ENCODE measurements around the gene SLC24A4. TPM values are rescaled to one million over a fixed set of nuclear protein-coding genes. Genes with fewer than 3 reads are reported as not detected.
A peak's percentile ranks its signal among the peaks of the same experiment; 100 is the strongest.

SLC24A4 gene
- polyA plus RNA-seq, 1 donor = 0.54 TPM

- no peak for DNase-seq
- WGBS (ENCODE audit: insufficient coverage, low lambda C conversion rate) = 55% methylated on average over 2 of the region's 12 CpGs
- H3K4me1 ChIP-seq (ENCODE audit: control insufficient read depth, insufficient read depth, low read length) = no peaks in the 10 kb centered on the region
These were observed 140.2 kb downstream of the SLC24A4 start for GRCh38 chr14:92463141-92463540.

GRCh38 chr14:92464156-92464555, 141.2 kb downstream of the SLC24A4 start:
- no CpG with 5 or more reads among the region's 6 CpGs for WGBS (ENCODE audit: insufficient coverage, low lambda C conversion rate)
- Histone ChIP-seq H3K27me3 (ENCODE audit: control insufficient read depth, insufficient read depth, low read length) (no peaks in the 10 kb centered on the region), H3K9me3 (ENCODE audit: control insufficient read depth, low read depth, low read length) (no peaks in the 10 kb centered on the region), H3K36me3 (ENCODE audit: control insufficient read depth, insufficient read depth, low read length) (no peaks in the 10 kb centered on the region), H3K27ac (ENCODE audit: low read length) (no peak overlapping the region), H3K4me1 (ENCODE audit: control insufficient read depth, insufficient read depth, low read length) (no peaks in the 10 kb centered on the region), H3K4me3 (ENCODE audit: low read length) (no peak overlapping the region)
- no peak for DNase-seq

More at GRCh38 chr14:92463141-92463540, 140.2 kb downstream of the SLC24A4 start:
- Histone ChIP-seq H3K36me3 (ENCODE audit: control insufficient read depth, insufficient read depth, low read length) (no peaks in the 10 kb centered on the region), H3K9me3 (ENCODE audit: control insufficient read depth, low read depth, low read length) (no peaks in the 10 kb centered on the region), H3K27ac (ENCODE audit: low read length) (no peak overlapping the region), H3K27me3 (ENCODE audit: control insufficient read depth, insufficient read depth, low read length) (no peaks in the 10 kb centered on the region), H3K4me3 (ENCODE audit: low read length) (no peak overlapping the region)

GRCh38 chr14:92464716-92465115, 141.8 kb downstream of the SLC24A4 start:
- no CpG with 5 or more reads among the region's 9 CpGs for WGBS (ENCODE audit: insufficient coverage, low lambda C conversion rate)
- no peaks in the 10 kb centered on the region for H3K4me1 ChIP-seq (ENCODE audit: control insufficient read depth, insufficient read depth, low read length)
- no peak overlapping the region for H3K4me3 ChIP-seq (ENCODE audit: low read length)
- no peak for DNase-seq
- H3K9me3 ChIP-seq (ENCODE audit: control insufficient read depth, low read depth, low read length) = no peaks in the 10 kb centered on the region
- no peak overlapping the region for H3K27ac ChIP-seq (ENCODE audit: low read length)
- H3K27me3 ChIP-seq (ENCODE audit: control insufficient read depth, insufficient read depth, low read length) = no peaks in the 10 kb centered on the region
- no peaks in the 10 kb centered on the region for H3K36me3 ChIP-seq (ENCODE audit: control insufficient read depth, insufficient read depth, low read length)

GRCh38 chr14:92465353-92466055, 142.5 kb downstream of the SLC24A4 start:
- H3K4me3 ChIP-seq (ENCODE audit: low read length) = no peak overlapping the region
- H3K4me1 ChIP-seq (ENCODE audit: control insufficient read depth, insufficient read depth, low read length) = no peaks in the 10 kb centered on the region
- DNase-seq = no peak
- H3K27ac ChIP-seq (ENCODE audit: low read length) = no peak overlapping the region
- H3K9me3 ChIP-seq (ENCODE audit: control insufficient read depth, low read depth, low read length) = no peaks in the 10 kb centered on the region
- no peaks in the 10 kb centered on the region for H3K27me3 ChIP-seq (ENCODE audit: control insufficient read depth, insufficient read depth, low read length)
- WGBS (ENCODE audit: insufficient coverage, low lambda C conversion rate) = no CpG with 5 or more reads among the region's 13 CpGs
- H3K36me3 ChIP-seq (ENCODE audit: control insufficient read depth, insufficient read depth, low read length) = no peaks in the 10 kb centered on the region

- Histone ChIP-seq H3K9me3 (ENCODE audit: control insufficient read depth, low read depth, low read length) (no peaks in the 10 kb centered on the region), H3K36me3 (ENCODE audit: control insufficient read depth, insufficient read depth, low read length) (no peaks in the 10 kb centered on the region), H3K27ac (ENCODE audit: low read length) (no peak overlapping the region), H3K27me3 (ENCODE audit: control insufficient read depth, insufficient read depth, low read length) (no peaks in the 10 kb centered on the region), H3K4me1 (ENCODE audit: control insufficient read depth, insufficient read depth, low read length) (no peaks in the 10 kb centered on the region), H3K4me3 (ENCODE audit: low read length) (no peak overlapping the region)
- 100% methylated on average over 1 of the region's 3 CpGs for WGBS (ENCODE audit: insufficient coverage, low lambda C conversion rate)
- DNase-seq = no peak
These were observed 143.1 kb downstream of the SLC24A4 start for GRCh38 chr14:92466059-92466458.

- Histone ChIP-seq H3K9me3 (ENCODE audit: control insufficient read depth, low read depth, low read length) (no peaks in the 10 kb centered on the region), H3K4me3 (ENCODE audit: low read length) (no peak overlapping the region), H3K27ac (ENCODE audit: low read length) (no peak overlapping the region), H3K27me3 (ENCODE audit: control insufficient read depth, insufficient read depth, low read length) (no peaks in the 10 kb centered on the region), H3K36me3 (ENCODE audit: control insufficient read depth, insufficient read depth, low read length) (no peaks in the 10 kb centered on the region), H3K4me1 (ENCODE audit: control insufficient read depth, insufficient read depth, low read length) (no peaks in the 10 kb centered on the region)
- WGBS (ENCODE audit: insufficient coverage, low lambda C conversion rate) = 83% methylated on average over 1 of the region's 2 CpGs
- DNase-seq = no peak
These were observed 146.6 kb downstream of the SLC24A4 start for GRCh38 chr14:92469515-92469914.

GRCh38 chr14:92470215-92470614, 147.2 kb downstream of the SLC24A4 start:
- Histone ChIP-seq H3K4me3 (ENCODE audit: low read length) (no peak overlapping the region), H3K27me3 (ENCODE audit: control insufficient read depth, insufficient read depth, low read length) (no peaks in the 10 kb centered on the region), H3K9me3 (ENCODE audit: control insufficient read depth, low read depth, low read length) (no peaks in the 10 kb centered on the region), H3K27ac (ENCODE audit: low read length) (no peak overlapping the region), H3K36me3 (ENCODE audit: control insufficient read depth, insufficient read depth, low read length) (no peaks in the 10 kb centered on the region), H3K4me1 (ENCODE audit: control insufficient read depth, insufficient read depth, low read length) (no peaks in the 10 kb centered on the region)
- no peak for DNase-seq
- no CpG with 5 or more reads among the region's 3 CpGs for WGBS (ENCODE audit: insufficient coverage, low lambda C conversion rate)

- H3K36me3 ChIP-seq (ENCODE audit: control insufficient read depth, insufficient read depth, low read length) = no peaks in the 10 kb centered on the region
- H3K4me1 ChIP-seq (ENCODE audit: control insufficient read depth, insufficient read depth, low read length) = no peaks in the 10 kb centered on the region
- H3K27me3 ChIP-seq (ENCODE audit: control insufficient read depth, insufficient read depth, low read length) = no peaks in the 10 kb centered on the region
- no peak for DNase-seq
- no peaks in the 10 kb centered on the region for H3K9me3 ChIP-seq (ENCODE audit: control insufficient read depth, low read depth, low read length)
- H3K4me3 ChIP-seq (ENCODE audit: low read length) = no peak overlapping the region
- H3K27ac ChIP-seq (ENCODE audit: low read length) = no peak overlapping the region
- WGBS (ENCODE audit: insufficient coverage, low lambda C conversion rate) = no CpG with 5 or more reads among the region's 1 CpG
These were observed 147.8 kb downstream of the SLC24A4 start for GRCh38 chr14:92470811-92471210.

GRCh38 chr14:92471919-92472318, 149.0 kb downstream of the SLC24A4 start:
- peak; percentile 46 to 75 for DNase-seq
- Histone ChIP-seq H3K27ac (ENCODE audit: low read length) (no peak overlapping the region), H3K36me3 (ENCODE audit: control insufficient read depth, insufficient read depth, low read length) (no peaks in the 10 kb centered on the region), H3K27me3 (ENCODE audit: control insufficient read depth, insufficient read depth, low read length) (no peaks in the 10 kb centered on the region), H3K4me1 (ENCODE audit: control insufficient read depth, insufficient read depth, low read length) (no peaks in the 10 kb centered on the region), H3K9me3 (ENCODE audit: control insufficient read depth, low read depth, low read length) (no peaks in the 10 kb centered on the region), H3K4me3 (ENCODE audit: low read length) (no peak overlapping the region)

GRCh38 chr14:92472860-92473259, 149.9 kb downstream of the SLC24A4 start:
- Histone ChIP-seq H3K27me3 (ENCODE audit: control insufficient read depth, insufficient read depth, low read length) (no peaks in the 10 kb centered on the region), H3K27ac (ENCODE audit: low read length) (no peak overlapping the region), H3K4me3 (ENCODE audit: low read length) (no peak overlapping the region), H3K36me3 (ENCODE audit: control insufficient read depth, insufficient read depth, low read length) (no peaks in the 10 kb centered on the region), H3K4me1 (ENCODE audit: control insufficient read depth, insufficient read depth, low read length) (no peaks in the 10 kb centered on the region), H3K9me3 (ENCODE audit: control insufficient read depth, low read depth, low read length) (no peaks in the 10 kb centered on the region)
- DNase-seq = no peak
- WGBS (ENCODE audit: insufficient coverage, low lambda C conversion rate) = no CpG with 5 or more reads among the region's 1 CpG

- no peaks in the 10 kb centered on the region for H3K9me3 ChIP-seq (ENCODE audit: control insufficient read depth, low read depth, low read length)
- WGBS (ENCODE audit: insufficient coverage, low lambda C conversion rate) = 80% methylated on average over 1 of the region's 9 CpGs
- no peak for DNase-seq
- no peak overlapping the region for H3K4me3 ChIP-seq (ENCODE audit: low read length)
- no peaks in the 10 kb centered on the region for H3K36me3 ChIP-seq (ENCODE audit: control insufficient read depth, insufficient read depth, low read length)
- no peaks in the 10 kb centered on the region for H3K27me3 ChIP-seq (ENCODE audit: control insufficient read depth, insufficient read depth, low read length)
- no peak overlapping the region for H3K27ac ChIP-seq (ENCODE audit: low read length)
- H3K4me1 ChIP-seq (ENCODE audit: control insufficient read depth, insufficient read depth, low read length) = no peaks in the 10 kb centered on the region
These were observed 150.4 kb downstream of the SLC24A4 start for GRCh38 chr14:92473261-92473968.
